Testis (tissue), 2 donors: ENCODE measurements around the gene RRP15.

Experiments
- CTCF ChIP-seq, 3 experiments: fragments of 450-650 bp in 2 of 3; fragments of 200-600 bp in 1 of 3; sonication (generic) in 1 of 3; IDR thresholded peaks; one replicate each; pipeline ENCODE4 v1.5.1; 2016 to 2019; ENCODE audit warnings: antibody characterized with exemption in 3 of 3, mild to moderate bottlenecking in 2 of 3, moderate library complexity in 1 of 3
- POLR2A ChIP-seq: fragments of 450-650 bp; IDR thresholded peaks from one replicate; pipeline ENCODE4 v1.6.1; 2017; ENCODE audit warnings: antibody characterized with exemption, mild to moderate bottlenecking, moderate library complexity

DNA sequence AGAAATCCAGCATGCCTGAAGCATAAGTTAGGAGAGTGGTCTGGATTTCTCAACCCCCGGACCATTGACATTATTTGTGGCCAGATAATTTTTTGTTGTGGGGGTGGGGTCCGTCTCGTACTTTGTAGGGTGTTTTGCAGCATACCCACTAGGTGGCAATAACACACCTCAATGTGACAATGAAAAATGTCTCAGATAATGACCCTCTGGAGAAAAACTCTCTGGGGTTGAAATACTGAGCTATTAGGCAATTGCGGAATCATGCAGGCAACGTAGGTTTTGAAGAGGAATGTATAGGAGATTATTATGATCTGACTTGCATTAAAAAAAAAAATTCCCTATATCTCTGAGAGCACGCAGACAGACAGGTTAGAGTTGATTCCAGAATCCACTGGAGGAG is 25.3 kb upstream of the RRP15 start:
- TF ChIP-seq CTCF (IDR thresholded peaks at IDR 0.05), result no peak
- TF ChIP-seq POLR2A, result no peak
